Thyroid gland (tissue), 4 donors: ENCODE data around the gene TCF7L2.

ENCODE experiments used
- POLR2A ChIP-seq, 2 donors: fragments of 450-650 bp; IDR thresholded peaks; one replicate each; pipeline ENCODE4 v1.6.1; 2017; ENCODE audit warnings: antibody characterized with exemption in 2 of 2, mild to moderate bottlenecking in 2 of 2, moderate library complexity in 1 of 2
- TF ChIP-seq, protein P1 (sequence below), 6 experiments: fragments of 200-600 bp in 3 of 6; fragments of 450-650 bp in 3 of 6; sonication (generic) in 3 of 6; IDR thresholded peaks; one replicate each; pipeline ENCODE4 v1.5.1; 2016 to 2019; ENCODE audit warnings: antibody characterized with exemption in 6 of 6, mild to moderate bottlenecking in 2 of 6, inconsistent platforms in 1 of 6, moderate library complexity in 1 of 6

DNA sequence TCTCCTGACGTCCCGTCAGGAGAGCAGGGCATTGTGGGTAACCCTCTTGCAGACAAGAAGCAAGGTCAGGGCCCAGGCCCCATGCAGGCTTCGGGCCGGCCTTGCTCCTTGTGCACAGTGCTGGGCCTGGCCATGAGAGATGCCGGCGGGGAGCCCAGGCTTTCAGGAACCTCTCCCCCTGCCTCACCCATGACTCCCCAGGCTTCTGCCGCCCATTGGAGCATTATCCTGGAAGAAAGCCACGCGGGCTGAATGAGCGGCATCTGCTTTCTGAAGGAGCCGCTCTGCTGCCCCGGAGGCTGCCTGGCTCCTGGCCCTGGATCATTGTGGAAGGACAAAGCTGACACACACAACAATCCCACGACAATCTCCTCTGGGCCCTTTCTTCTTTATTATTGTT, 233.5 kb downstream of the TCF7L2 start:
- TF ChIP-seq, protein P1, sequence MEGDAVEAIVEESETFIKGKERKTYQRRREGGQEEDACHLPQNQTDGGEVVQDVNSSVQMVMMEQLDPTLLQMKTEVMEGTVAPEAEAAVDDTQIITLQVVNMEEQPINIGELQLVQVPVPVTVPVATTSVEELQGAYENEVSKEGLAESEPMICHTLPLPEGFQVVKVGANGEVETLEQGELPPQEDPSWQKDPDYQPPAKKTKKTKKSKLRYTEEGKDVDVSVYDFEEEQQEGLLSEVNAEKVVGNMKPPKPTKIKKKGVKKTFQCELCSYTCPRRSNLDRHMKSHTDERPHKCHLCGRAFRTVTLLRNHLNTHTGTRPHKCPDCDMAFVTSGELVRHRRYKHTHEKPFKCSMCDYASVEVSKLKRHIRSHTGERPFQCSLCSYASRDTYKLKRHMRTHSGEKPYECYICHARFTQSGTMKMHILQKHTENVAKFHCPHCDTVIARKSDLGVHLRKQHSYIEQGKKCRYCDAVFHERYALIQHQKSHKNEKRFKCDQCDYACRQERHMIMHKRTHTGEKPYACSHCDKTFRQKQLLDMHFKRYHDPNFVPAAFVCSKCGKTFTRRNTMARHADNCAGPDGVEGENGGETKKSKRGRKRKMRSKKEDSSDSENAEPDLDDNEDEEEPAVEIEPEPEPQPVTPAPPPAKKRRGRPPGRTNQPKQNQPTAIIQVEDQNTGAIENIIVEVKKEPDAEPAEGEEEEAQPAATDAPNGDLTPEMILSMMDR (IDR thresholded peaks at IDR 0.05), result no peak
- TF ChIP-seq POLR2A (IDR thresholded peaks at IDR 0.05), result no peak
